ENCODE results near the gene PLCH2. TPM values are rescaled to one million over a fixed set of nuclear protein-coding genes. Genes with fewer than 3 reads are reported as not detected.

The PLCH2 gene
- total and polyA plus RNA-seq, 9 of the 15 experiments (the other 6 are each of a cell fraction or from before 2014, with no cell fraction given), result 0.16 TPM; not detected in 8

DNA sequence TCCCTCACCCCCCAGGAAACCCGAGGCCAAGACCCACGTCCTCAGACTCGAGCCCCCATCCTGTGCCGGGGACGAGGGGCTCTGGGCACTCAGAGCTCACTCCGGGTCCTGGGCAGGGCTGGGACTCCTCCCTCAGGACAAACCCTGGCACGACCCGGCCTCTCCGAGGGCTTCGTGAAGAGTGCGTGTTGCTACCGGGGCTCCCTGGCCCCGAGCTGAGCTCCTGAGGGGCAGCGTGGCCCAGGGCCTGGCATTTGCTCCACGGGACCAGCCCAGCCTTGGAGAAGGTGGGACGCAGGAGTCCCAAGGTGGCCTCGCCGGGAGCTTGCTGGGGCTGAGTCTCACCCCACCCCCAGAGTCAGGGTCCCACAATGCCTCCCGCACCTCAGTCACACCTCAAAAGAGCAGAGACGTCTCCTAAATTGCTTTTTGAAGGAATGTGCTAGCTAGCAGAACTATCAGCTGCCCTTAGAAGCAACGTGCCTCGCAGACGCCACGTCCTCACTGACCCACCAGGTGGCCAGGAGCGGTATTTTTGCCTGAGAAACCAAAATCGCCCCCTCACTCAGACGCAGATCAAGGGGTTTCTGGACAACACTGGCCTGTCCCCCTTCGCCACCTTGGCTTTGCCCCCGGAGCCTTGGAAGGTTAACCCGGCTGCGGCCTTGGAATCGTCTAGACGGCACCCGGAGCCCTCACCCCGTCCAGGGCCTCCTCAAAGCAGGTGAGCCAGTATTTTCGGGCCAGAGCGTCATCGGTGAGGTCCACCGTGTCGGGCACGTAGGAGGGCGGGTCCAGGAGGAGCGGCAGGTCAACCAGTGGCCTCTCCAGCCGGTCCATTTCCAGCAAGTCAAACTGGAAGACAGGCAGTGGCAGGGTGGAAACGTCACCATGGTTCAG lies 39.0 kb downstream of the PLCH2 start:
- no peak for FAIRE-seq
- in situ Hi-C loops (cut with MboI), result no loop called here
- peaks cover 3% of the 10 kb centered on the region for H3K9me1 ChIP-seq (ENCODE audit: control insufficient read depth, insufficient read depth, low read length)
- peaks cover 0 to 29% of the 10 kb centered on the region in 2 experiments; a peak in 1 of 5 replicates for H3K4me1 ChIP-seq (replicated peaks in 1 of 2; ENCODE audit: control insufficient read depth in 2 of 2, insufficient read depth in 2 of 2, low read length in 2 of 2)
- H3K36me3 ChIP-seq (ENCODE audit: control insufficient read depth, insufficient read depth, low read length), result peaks cover 97% of the 10 kb centered on the region; the same call in 2 of the 3 replicates
- H3K4me2 ChIP-seq (ENCODE audit: insufficient read depth, low read length), result no peak overlapping the region
- ChIA-PET CTCF (ENCODE audit: low intra/inter-chr PET ratio) (interaction anchor here (0.6 kb wide), 1 partner anchor 27 kb away, joined by 4 read pairs; no protein-coding TSS in a partner anchor), POLR2A (interaction anchor here (0.7 to 2.6 kb wide), 3 partner anchors 9 to 41 kb away, joined by 3 to 11 read pairs (median 6); partner anchors contain the start of genes PANK4 and TNFRSF14)
- H2AFZ ChIP-seq (ENCODE audit: low read depth, low read length), result no peak overlapping the region
- H4K20me1 ChIP-seq (replicated peaks; ENCODE audit: control insufficient read depth, insufficient read depth, low read length), result no peaks in the 10 kb centered on the region
- no peaks in the 10 kb centered on the region for H3K9me3 ChIP-seq (replicated peaks; ENCODE audit: control insufficient read depth, insufficient read depth, low read depth, low read length)
- TF ChIP-seq POLR2G (IDR thresholded peaks at IDR 0.05; ENCODE audit: low read depth, low read length) (peak; percentile 61), RAD21 (CRISPR knock-in tag; conservative IDR thresholded peaks at IDR 0.05 in 1 of 2, IDR thresholded peaks at IDR 0.05 in 1 of 2) (no peak), POLR2A (conservative IDR thresholded peaks at IDR 0.05) (0 out of 2 replicates have a peak, but pooled peaks have one; percentile 11), FIP1L1 (IDR thresholded peaks at IDR 0.05; ENCODE audit: low read depth, low read length, poor library complexity, severe bottlenecking) (peak; percentile 39), ZNF436 (CRISPR knock-in tag; IDR thresholded peaks at IDR 0.05) (no peak)
- TF ChIP-seq, protein P1, sequence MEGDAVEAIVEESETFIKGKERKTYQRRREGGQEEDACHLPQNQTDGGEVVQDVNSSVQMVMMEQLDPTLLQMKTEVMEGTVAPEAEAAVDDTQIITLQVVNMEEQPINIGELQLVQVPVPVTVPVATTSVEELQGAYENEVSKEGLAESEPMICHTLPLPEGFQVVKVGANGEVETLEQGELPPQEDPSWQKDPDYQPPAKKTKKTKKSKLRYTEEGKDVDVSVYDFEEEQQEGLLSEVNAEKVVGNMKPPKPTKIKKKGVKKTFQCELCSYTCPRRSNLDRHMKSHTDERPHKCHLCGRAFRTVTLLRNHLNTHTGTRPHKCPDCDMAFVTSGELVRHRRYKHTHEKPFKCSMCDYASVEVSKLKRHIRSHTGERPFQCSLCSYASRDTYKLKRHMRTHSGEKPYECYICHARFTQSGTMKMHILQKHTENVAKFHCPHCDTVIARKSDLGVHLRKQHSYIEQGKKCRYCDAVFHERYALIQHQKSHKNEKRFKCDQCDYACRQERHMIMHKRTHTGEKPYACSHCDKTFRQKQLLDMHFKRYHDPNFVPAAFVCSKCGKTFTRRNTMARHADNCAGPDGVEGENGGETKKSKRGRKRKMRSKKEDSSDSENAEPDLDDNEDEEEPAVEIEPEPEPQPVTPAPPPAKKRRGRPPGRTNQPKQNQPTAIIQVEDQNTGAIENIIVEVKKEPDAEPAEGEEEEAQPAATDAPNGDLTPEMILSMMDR (IDR thresholded peaks at IDR 0.05 in 2 of 3, conservative IDR thresholded peaks at IDR 0.05 in 1 of 3; ENCODE audit: insufficient read depth in 2 of 3, low read depth in 1 of 3, low read length in 3 of 3), result peak in 2 of 3 experiments; percentile 24 to 32; a peak in 2 of 6 replicates
- intact Hi-C loops (cut with micrococcal nuclease), result no loop called here
- BruUV-seq (replicated peaks), result no TSS peak
- no peak for DNase-seq (ENCODE audit: extremely low read depth in 1 of 4, low spot score in 3 of 4)
- H3K4me3 ChIP-seq, result no peak overlapping the region
- peak; percentile 17; the same call in 1 of the 3 replicates for ATAC-seq
- H3K27me3 ChIP-seq (ENCODE audit: control insufficient read depth in 2 of 2, insufficient read depth in 2 of 2, low read length in 2 of 2), result no peaks in the 10 kb centered on the region
- no peak overlapping the region for H3K9ac ChIP-seq (ENCODE audit: insufficient read depth in 1 of 2, low read depth in 2 of 2, low read length in 2 of 2)
- H3K27ac ChIP-seq (ENCODE audit: extremely low read depth, low read depth, low read length), result no peak overlapping the region
- H3K79me2 ChIP-seq (ENCODE audit: control insufficient read depth, insufficient read depth, low read length), result no peaks in the 10 kb centered on the region
- WGBS (ENCODE audit: insufficient coverage, low coverage, missing lambda C conversion rate), result 95% methylated on average over 37 of the region's 45 CpGs
